ENCODE data around the gene BOLA2.
"Not testable (repeated sequence)": the region's sequence is repeated elsewhere in the genome, so short reads cannot be mapped to it uniquely, and the experiment has no call there.

The BOLA2 gene

DNA sequence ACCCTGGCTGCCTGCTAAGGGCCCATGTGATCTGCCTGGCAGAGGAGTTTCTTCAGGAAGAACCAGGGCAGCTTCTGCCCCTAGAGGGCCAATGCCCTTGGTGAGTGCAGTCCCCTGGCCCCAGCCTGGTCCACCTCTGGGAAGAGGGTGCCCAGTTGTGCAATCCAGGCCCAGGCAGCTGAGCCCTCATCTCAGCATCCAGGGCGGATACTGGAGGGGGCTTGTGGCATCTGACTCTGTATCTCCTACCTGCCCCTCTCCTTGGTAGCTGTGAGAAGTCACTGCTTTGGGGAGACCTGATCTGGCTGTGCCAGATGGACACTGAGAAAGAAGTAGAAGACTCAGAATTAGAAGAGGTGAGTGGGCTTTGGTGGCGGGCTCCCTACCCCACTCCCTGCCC is 3.5 kb upstream of the BOLA2 start:
- not testable (repeated sequence) for H3K27me3 ChIP-seq (ENCODE audit: low read depth, low read length); H3K4me2 ChIP-seq (ENCODE audit: low read length); H3K9ac ChIP-seq (ENCODE audit: low read length); H3K9me3 ChIP-seq (ENCODE audit: insufficient read depth, low read length); H3K27ac ChIP-seq (ENCODE audit: low read length); H3K4me1 ChIP-seq (ENCODE audit: low read length); H3K36me3 ChIP-seq (replicated peaks; ENCODE audit: low read depth, low read length); H3K4me3 ChIP-seq (ENCODE audit: low read length); H2AFZ ChIP-seq (ENCODE audit: low read depth, low read length); H4K20me1 ChIP-seq (ENCODE audit: insufficient read depth, low read length); H3K79me2 ChIP-seq (ENCODE audit: low read length)

DNA sequence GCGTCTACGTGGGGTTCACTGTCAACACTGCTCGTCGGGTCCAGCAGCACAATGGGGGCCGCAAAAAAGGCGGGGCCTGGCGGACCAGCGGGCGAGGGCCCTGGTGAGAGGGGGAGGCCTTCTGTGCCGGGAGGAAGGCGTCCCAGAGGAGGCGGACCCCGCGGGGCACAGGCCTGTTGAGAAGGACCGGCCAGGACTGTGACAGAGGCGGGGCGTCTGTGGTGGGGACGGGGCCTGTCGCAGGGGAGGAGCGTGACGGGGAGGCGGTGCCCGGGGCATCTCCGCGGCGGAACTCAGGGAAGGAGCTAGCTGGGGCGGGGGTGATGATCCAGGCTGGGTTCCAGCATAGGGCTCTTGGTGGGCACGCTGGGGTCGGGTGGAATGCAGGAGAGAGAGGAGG is 677 bp upstream of the BOLA2 start:
- not testable (repeated sequence) for H3K36me3 ChIP-seq (replicated peaks; ENCODE audit: low read depth, low read length); H3K27ac ChIP-seq (ENCODE audit: low read length); H3K4me3 ChIP-seq (ENCODE audit: low read length); H3K9ac ChIP-seq (ENCODE audit: low read length); H4K20me1 ChIP-seq (ENCODE audit: insufficient read depth, low read length); H3K9me3 ChIP-seq (ENCODE audit: insufficient read depth, low read length); H3K79me2 ChIP-seq (ENCODE audit: low read length); H3K4me1 ChIP-seq (ENCODE audit: low read length); H3K27me3 ChIP-seq (ENCODE audit: low read depth, low read length); H3K4me2 ChIP-seq (ENCODE audit: low read length); H2AFZ ChIP-seq (ENCODE audit: low read depth, low read length)

DNA sequence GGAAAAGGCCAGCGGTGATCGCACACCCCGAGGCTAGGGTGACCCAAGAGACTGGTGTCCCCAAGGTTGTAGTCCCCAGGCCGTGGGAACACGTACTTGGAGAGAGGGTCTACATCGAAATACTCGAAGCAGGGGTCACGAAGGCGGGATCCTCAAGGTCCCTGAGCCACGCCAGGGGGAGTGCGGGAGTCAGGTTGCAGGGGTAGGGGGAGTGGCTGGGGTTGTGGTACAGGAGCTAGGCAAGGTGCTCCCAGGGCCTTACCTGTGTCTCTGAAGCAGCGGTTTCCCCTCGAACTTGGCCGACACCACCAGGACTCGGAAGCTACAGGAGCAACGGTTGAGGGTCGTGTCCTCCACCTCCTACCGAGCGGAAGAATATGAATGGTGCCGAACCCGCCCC is 397 bp downstream of the BOLA2 start:
- H3K27ac ChIP-seq (ENCODE audit: low read length); H2AFZ ChIP-seq (ENCODE audit: low read depth, low read length); H3K36me3 ChIP-seq (replicated peaks; ENCODE audit: low read depth, low read length); H4K20me1 ChIP-seq (ENCODE audit: insufficient read depth, low read length); H3K27me3 ChIP-seq (ENCODE audit: low read depth, low read length); H3K4me3 ChIP-seq (ENCODE audit: low read length); H3K9me3 ChIP-seq (ENCODE audit: insufficient read depth, low read length); H3K4me1 ChIP-seq (ENCODE audit: low read length); H3K79me2 ChIP-seq (ENCODE audit: low read length); H3K9ac ChIP-seq (ENCODE audit: low read length); H3K4me2 ChIP-seq (ENCODE audit: low read length): not testable (repeated sequence)

DNA sequence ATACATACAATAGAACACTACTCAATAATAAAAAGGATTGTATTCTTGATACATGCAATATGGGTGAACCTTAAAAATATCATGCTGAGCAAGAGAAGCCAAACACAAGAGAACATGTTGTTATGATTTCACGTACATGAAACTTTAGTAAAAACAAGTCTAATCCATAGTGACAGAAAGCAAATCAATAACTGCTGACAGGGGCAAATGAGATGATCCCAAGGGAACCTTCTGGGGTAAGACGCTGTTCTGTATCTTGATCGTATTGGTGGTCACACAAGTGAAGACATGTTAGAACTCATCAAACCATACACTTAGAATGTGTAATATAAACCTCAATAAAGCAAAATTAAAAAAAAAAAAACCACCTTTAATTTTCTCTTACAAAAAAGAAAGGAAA is 28.8 kb downstream of the BOLA2 start:
- H3K4me1 ChIP-seq (ENCODE audit: low read length); H4K20me1 ChIP-seq (ENCODE audit: insufficient read depth, low read length); H2AFZ ChIP-seq (ENCODE audit: low read depth, low read length); H3K79me2 ChIP-seq (ENCODE audit: low read length); H3K9ac ChIP-seq (ENCODE audit: low read length); H3K27ac ChIP-seq (ENCODE audit: low read length); H3K4me2 ChIP-seq (ENCODE audit: low read length); H3K36me3 ChIP-seq (replicated peaks; ENCODE audit: low read depth, low read length); H3K27me3 ChIP-seq (ENCODE audit: low read depth, low read length); H3K9me3 ChIP-seq (ENCODE audit: insufficient read depth, low read length); H3K4me3 ChIP-seq (ENCODE audit: low read length): not testable (repeated sequence)

DNA sequence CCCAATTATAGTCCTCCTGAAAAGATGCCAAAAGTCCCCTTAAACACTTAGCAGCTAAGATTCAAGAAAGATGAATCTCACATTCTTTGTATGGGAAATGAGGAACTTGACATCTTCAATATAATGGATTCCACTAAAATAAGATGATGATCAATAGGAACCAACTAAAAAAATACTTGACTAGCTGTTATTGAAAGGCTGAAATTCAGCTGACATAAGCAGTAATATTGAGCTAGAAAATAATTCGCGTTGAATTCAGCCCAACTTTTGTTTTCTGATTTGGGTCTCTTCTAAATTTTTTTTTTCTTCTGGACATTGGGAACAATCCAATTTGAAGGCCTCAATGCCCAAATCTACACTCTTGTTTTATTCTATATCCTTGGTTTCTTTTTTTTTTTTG is 30.6 kb downstream of the BOLA2 start:
- not testable (repeated sequence) for H3K9ac ChIP-seq (ENCODE audit: low read length); H3K36me3 ChIP-seq (replicated peaks; ENCODE audit: low read depth, low read length); H3K4me1 ChIP-seq (ENCODE audit: low read length); H3K79me2 ChIP-seq (ENCODE audit: low read length); H2AFZ ChIP-seq (ENCODE audit: low read depth, low read length); H3K27ac ChIP-seq (ENCODE audit: low read length); H3K4me2 ChIP-seq (ENCODE audit: low read length); H4K20me1 ChIP-seq (ENCODE audit: insufficient read depth, low read length); H3K27me3 ChIP-seq (ENCODE audit: low read depth, low read length); H3K4me3 ChIP-seq (ENCODE audit: low read length); H3K9me3 ChIP-seq (ENCODE audit: insufficient read depth, low read length)

DNA sequence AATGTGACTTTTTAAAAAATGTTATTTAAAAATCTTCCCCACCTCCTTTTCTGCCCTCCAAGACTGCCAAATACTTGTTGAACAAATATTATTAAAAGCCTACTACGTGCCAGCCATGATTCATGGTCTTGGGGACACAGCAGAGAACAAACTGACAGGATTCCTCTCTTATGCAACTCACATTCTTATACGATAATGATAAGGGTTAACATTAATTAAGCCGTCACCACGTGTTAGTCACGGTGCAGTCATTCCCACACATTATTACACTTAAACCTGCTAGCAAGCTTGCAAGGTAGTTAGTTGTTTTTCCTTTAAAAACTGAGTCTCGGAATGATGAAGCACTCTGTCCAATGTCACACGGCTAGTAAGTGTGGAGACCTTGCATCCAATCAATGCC is 48.9 kb downstream of the BOLA2 start:
- H3K27me3 ChIP-seq (ENCODE audit: low read depth, low read length); H3K4me1 ChIP-seq (ENCODE audit: low read length); H3K9ac ChIP-seq (ENCODE audit: low read length); H2AFZ ChIP-seq (ENCODE audit: low read depth, low read length); H3K36me3 ChIP-seq (replicated peaks; ENCODE audit: low read depth, low read length); H3K9me3 ChIP-seq (ENCODE audit: insufficient read depth, low read length); H3K4me3 ChIP-seq (ENCODE audit: low read length); H3K4me2 ChIP-seq (ENCODE audit: low read length); H4K20me1 ChIP-seq (ENCODE audit: insufficient read depth, low read length); H3K79me2 ChIP-seq (ENCODE audit: low read length); H3K27ac ChIP-seq (ENCODE audit: low read length): not testable (repeated sequence)

Measured in OCI-LY3 (cell line).